ENCODE data around the gene PVRIG.
"Not testable (repeated sequence)": the region's sequence is repeated elsewhere in the genome, so short reads cannot be mapped to it uniquely, and the experiment has no call there.

PVRIG gene

DNA sequence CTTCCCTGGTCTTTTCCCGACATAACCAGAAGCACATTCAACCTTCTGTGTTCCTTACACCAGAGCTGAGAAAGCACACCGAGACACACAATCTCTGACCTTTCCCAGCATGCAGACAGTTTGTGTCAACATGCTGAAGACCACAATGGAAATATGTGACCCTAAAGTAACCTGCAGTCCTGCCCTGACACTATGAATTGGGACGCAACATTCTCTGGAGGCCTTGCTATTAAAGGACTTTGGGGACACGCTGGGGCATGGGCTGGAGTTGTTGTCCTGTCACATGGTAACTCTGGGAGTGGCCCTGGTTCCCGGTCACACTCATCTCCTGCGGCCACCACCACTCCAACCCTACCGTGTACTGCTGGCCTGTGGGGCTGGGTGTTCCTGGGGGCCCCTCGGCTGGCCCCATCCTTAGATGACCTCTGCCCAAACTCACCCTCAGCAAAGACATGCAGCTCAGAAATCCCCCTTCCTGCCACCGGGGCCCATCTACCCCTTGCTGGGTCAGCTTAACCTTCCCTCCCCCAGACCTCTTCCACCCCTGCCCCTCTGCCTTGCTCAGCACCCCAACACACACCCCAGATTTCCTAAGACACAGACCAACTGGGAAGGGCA is 25.3 kb downstream of the PVRIG start:
- not testable (repeated sequence) for H3K4me3 ChIP-seq (ENCODE audit: insufficient read depth in 1 of 2, low read depth in 1 of 2, low read length in 2 of 2); H3K9me3 ChIP-seq (ENCODE audit: control insufficient read depth, low read length); H2BK120ac ChIP-seq (ENCODE audit: low read depth, low read length); H2BK5ac ChIP-seq (ENCODE audit: low read depth, low read length, poor library complexity, severe bottlenecking); H3K9ac ChIP-seq (ENCODE audit: low read length); H4K91ac ChIP-seq (ENCODE audit: low read length); H3K27ac ChIP-seq (ENCODE audit: low read length, poor library complexity, severe bottlenecking); H3K4ac ChIP-seq (ENCODE audit: low read depth in 1 of 2, low read length in 2 of 2); H2AFZ ChIP-seq (ENCODE audit: low read depth, low read length); H3K27me3 ChIP-seq (ENCODE audit: control insufficient read depth in 1 of 2, insufficient read depth in 1 of 2, low read length in 2 of 2); H3K36me3 ChIP-seq (ENCODE audit: control insufficient read depth in 1 of 2, insufficient read depth in 2 of 2, low read depth in 1 of 2, low read length in 2 of 2); H3K18ac ChIP-seq (ENCODE audit: low read depth in 1 of 2, low read length in 2 of 2); H2AK5ac ChIP-seq (ENCODE audit: low read length, severe bottlenecking); H3K14ac ChIP-seq (ENCODE audit: low read length in 2 of 2); H3K23ac ChIP-seq (ENCODE audit: low read length in 2 of 2); H2BK12ac ChIP-seq (ENCODE audit: low read length in 2 of 2); H2BK15ac ChIP-seq (ENCODE audit: low read depth, poor library complexity, severe bottlenecking); H4K8ac ChIP-seq (ENCODE audit: low read length); H3K4me2 ChIP-seq (ENCODE audit: low read length, poor library complexity, severe bottlenecking)
- DNase-seq: peak; percentile 42
- WGBS: 75% methylated on average over 7 of the region's 9 CpGs
- Histone ChIP-seq H3K4me1 (ENCODE audit: control insufficient read depth, insufficient read depth, low read depth, low read length) (peaks cover 18% of the 10 kb centered on the region), H3K79me1 (replicated peaks; ENCODE audit: low read length, poor library complexity, severe bottlenecking) (peaks cover 21% of the 10 kb centered on the region)

DNA sequence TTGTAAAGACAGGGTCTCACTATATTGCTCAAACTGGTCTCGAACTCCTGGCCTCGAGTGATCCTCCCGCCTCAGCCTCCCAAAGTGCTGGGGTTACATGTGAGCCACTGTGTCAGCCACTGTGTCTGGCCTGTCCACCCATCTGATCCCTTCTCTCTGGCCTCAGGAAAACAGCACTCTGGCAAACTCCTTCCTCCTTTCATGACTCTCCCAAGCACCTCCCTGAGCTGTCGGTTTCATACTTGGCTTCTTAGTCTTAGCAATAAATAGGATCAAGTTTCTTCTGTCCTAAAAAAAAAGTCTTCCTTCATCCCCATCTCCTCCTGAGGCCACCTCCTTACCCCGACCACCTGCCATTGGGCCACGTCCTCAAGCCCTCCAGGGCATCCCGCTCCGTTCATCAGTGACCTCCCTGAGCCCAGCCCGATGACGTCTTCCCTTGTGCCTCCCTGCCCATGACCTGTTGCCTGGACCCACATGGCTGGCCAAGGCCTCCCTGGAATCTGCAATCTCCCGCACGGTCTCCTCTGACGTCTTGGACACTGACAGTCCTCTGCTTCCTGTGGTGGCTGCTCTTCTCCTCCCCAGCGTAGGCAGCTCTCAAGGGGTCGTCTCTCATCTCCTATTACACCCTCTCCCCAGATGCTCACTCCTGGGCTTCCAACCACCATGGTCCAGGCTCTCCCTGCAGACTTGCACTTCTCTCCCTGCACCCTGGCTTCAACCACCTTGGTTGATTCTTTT is 26.5 kb downstream of the PVRIG start:
- not testable (repeated sequence) for H3K9me3 ChIP-seq (ENCODE audit: control insufficient read depth, low read length); H3K27me3 ChIP-seq (ENCODE audit: control insufficient read depth in 1 of 2, insufficient read depth in 1 of 2, low read length in 2 of 2); H3K23ac ChIP-seq (ENCODE audit: low read length in 2 of 2); H4K91ac ChIP-seq (ENCODE audit: low read length); H2BK120ac ChIP-seq (ENCODE audit: low read depth, low read length); H2BK12ac ChIP-seq (ENCODE audit: low read length in 2 of 2); H2BK15ac ChIP-seq (ENCODE audit: low read depth, poor library complexity, severe bottlenecking); H3K14ac ChIP-seq (ENCODE audit: low read length in 2 of 2); H3K4me2 ChIP-seq (ENCODE audit: low read length, poor library complexity, severe bottlenecking); H2BK5ac ChIP-seq (ENCODE audit: low read depth, low read length, poor library complexity, severe bottlenecking); H3K27ac ChIP-seq (ENCODE audit: low read length, poor library complexity, severe bottlenecking); H2AFZ ChIP-seq (ENCODE audit: low read depth, low read length); H3K9ac ChIP-seq (ENCODE audit: low read length); H3K18ac ChIP-seq (ENCODE audit: low read depth in 1 of 2, low read length in 2 of 2); H4K8ac ChIP-seq (ENCODE audit: low read length); H3K4ac ChIP-seq (ENCODE audit: low read depth in 1 of 2, low read length in 2 of 2); DNase-seq; H2AK5ac ChIP-seq (ENCODE audit: low read length, severe bottlenecking); H3K36me3 ChIP-seq (ENCODE audit: control insufficient read depth in 1 of 2, insufficient read depth in 2 of 2, low read depth in 1 of 2, low read length in 2 of 2); H3K4me3 ChIP-seq (ENCODE audit: insufficient read depth in 1 of 2, low read depth in 1 of 2, low read length in 2 of 2)
- WGBS: 85% methylated on average over 15 of the region's 15 CpGs
- Histone ChIP-seq H3K4me1 (ENCODE audit: control insufficient read depth, insufficient read depth, low read depth, low read length) (peaks cover 18% of the 10 kb centered on the region), H3K79me1 (replicated peaks; ENCODE audit: low read length, poor library complexity, severe bottlenecking) (peaks cover 20% of the 10 kb centered on the region)

- not testable (repeated sequence) for H3K9me3 ChIP-seq (ENCODE audit: control insufficient read depth, low read length); H2BK12ac ChIP-seq (ENCODE audit: low read length in 2 of 2); H2BK5ac ChIP-seq (ENCODE audit: low read depth, low read length, poor library complexity, severe bottlenecking); H4K91ac ChIP-seq (ENCODE audit: low read length); H4K8ac ChIP-seq (ENCODE audit: low read length); H3K4me3 ChIP-seq (ENCODE audit: insufficient read depth in 1 of 2, low read depth in 1 of 2, low read length in 2 of 2); H3K9ac ChIP-seq (ENCODE audit: low read length); H3K23ac ChIP-seq (ENCODE audit: low read length in 2 of 2); H3K4ac ChIP-seq (ENCODE audit: low read depth in 1 of 2, low read length in 2 of 2); H3K27ac ChIP-seq (ENCODE audit: low read length, poor library complexity, severe bottlenecking); H3K36me3 ChIP-seq (ENCODE audit: control insufficient read depth in 1 of 2, insufficient read depth in 2 of 2, low read depth in 1 of 2, low read length in 2 of 2); H3K4me2 ChIP-seq (ENCODE audit: low read length, poor library complexity, severe bottlenecking); H3K27me3 ChIP-seq (ENCODE audit: control insufficient read depth in 1 of 2, insufficient read depth in 1 of 2, low read length in 2 of 2); H2AK5ac ChIP-seq (ENCODE audit: low read length, severe bottlenecking); H2BK15ac ChIP-seq (ENCODE audit: low read depth, poor library complexity, severe bottlenecking); H3K14ac ChIP-seq (ENCODE audit: low read length in 2 of 2); H3K18ac ChIP-seq (ENCODE audit: low read depth in 1 of 2, low read length in 2 of 2); H2AFZ ChIP-seq (ENCODE audit: low read depth, low read length); DNase-seq; H2BK120ac ChIP-seq (ENCODE audit: low read depth, low read length)
- WGBS: 95% methylated on average over 8 of the region's 9 CpGs
- Histone ChIP-seq H3K4me1 (ENCODE audit: control insufficient read depth, insufficient read depth, low read depth, low read length) (peaks cover 18% of the 10 kb centered on the region), H3K79me1 (replicated peaks; ENCODE audit: low read length, poor library complexity, severe bottlenecking) (peaks cover 20% of the 10 kb centered on the region)
These were observed 27.1 kb downstream of the PVRIG start for GRCh38 chr7:100246865-100247137.

DNA sequence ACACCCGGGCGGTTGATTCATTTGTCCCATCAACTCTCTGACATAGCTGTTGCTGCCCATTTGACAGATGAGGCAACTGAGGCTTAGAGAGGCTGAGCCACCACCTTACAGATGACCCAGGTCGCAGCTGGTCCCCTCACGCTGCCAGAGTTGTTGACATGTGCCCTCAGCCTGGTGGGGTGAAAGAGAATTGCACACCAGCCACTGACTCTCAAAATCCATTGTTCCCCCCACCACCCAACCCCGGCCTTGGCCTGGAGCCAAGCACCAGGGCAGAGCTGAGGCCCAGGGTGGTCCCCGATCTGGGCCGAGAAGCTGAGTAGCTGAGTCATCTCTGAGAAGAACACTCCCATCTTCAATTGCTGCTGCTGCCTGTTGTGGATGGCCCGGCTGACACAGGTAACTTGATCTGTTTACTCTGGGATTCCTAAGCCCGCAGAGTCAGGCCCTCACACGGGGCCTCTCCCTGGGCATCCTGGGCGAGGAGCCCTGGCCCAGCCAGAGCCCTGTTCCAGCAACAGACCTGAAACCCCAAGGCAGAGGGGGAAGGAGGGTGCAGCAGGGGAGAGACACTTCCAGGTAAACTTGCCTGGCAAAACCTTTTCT is 27.5 kb downstream of the PVRIG start:
- no peak overlapping the region for H3K4me3 ChIP-seq (ENCODE audit: insufficient read depth in 1 of 2, low read depth in 1 of 2, low read length in 2 of 2)
- peak overlapping the region in 1 of 2 experiments; percentile 75 for H3K14ac ChIP-seq (ENCODE audit: low read length in 2 of 2)
- H3K9me3 ChIP-seq (ENCODE audit: control insufficient read depth, low read length): no peaks in the 10 kb centered on the region
- no peak overlapping the region for H2BK5ac ChIP-seq (ENCODE audit: low read depth, low read length, poor library complexity, severe bottlenecking)
- 40% methylated on average over 11 of the region's 11 CpGs for WGBS
- H3K4me1 ChIP-seq (ENCODE audit: control insufficient read depth, insufficient read depth, low read depth, low read length): peaks cover 18% of the 10 kb centered on the region
- H3K79me1 ChIP-seq (replicated peaks; ENCODE audit: low read length, poor library complexity, severe bottlenecking): peaks cover 20% of the 10 kb centered on the region
- H2AK5ac ChIP-seq (ENCODE audit: low read length, severe bottlenecking): no peak overlapping the region
- H3K4ac ChIP-seq (ENCODE audit: low read depth in 1 of 2, low read length in 2 of 2): peak overlapping the region in 1 of 2 experiments; percentile 51
- no peaks in the 10 kb centered on the region for H3K36me3 ChIP-seq (ENCODE audit: control insufficient read depth in 1 of 2, insufficient read depth in 2 of 2, low read depth in 1 of 2, low read length in 2 of 2)
- H2BK120ac ChIP-seq (ENCODE audit: low read depth, low read length): no peak overlapping the region
- H3K4me2 ChIP-seq (ENCODE audit: low read length, poor library complexity, severe bottlenecking): no peak overlapping the region
- no peak overlapping the region for H2BK12ac ChIP-seq (ENCODE audit: low read length in 2 of 2)
- peaks cover 0 to 5% of the 10 kb centered on the region in 2 experiments for H3K27me3 ChIP-seq (ENCODE audit: control insufficient read depth in 1 of 2, insufficient read depth in 1 of 2, low read length in 2 of 2)
- H3K9ac ChIP-seq (ENCODE audit: low read length): no peak overlapping the region
- no peak overlapping the region for H2BK15ac ChIP-seq (ENCODE audit: low read depth, poor library complexity, severe bottlenecking)
- H3K23ac ChIP-seq (ENCODE audit: low read length in 2 of 2): no peak overlapping the region
- DNase-seq: peak; percentile 29
- peak overlapping the region; percentile 37 for H4K8ac ChIP-seq (ENCODE audit: low read length)
- H3K18ac ChIP-seq (ENCODE audit: low read depth in 1 of 2, low read length in 2 of 2): peak overlapping the region in 1 of 2 experiments; percentile 11
- H2AFZ ChIP-seq (ENCODE audit: low read depth, low read length): no peak overlapping the region
- no peak overlapping the region for H3K27ac ChIP-seq (ENCODE audit: low read length, poor library complexity, severe bottlenecking)
- H4K91ac ChIP-seq (ENCODE audit: low read length): no peak overlapping the region

Data from mesenchymal stem cell (in vitro differentiated cells and primary cell).